ENCODE results near the gene TMEM82. TPM values are rescaled to one million over a fixed set of nuclear protein-coding genes. Genes with fewer than 3 reads are reported as not detected.

Gene TMEM82
- total and polyA plus RNA-seq, 2 experiments from 2014 or later: 0.42 TPM; not detected in 1

DNA sequence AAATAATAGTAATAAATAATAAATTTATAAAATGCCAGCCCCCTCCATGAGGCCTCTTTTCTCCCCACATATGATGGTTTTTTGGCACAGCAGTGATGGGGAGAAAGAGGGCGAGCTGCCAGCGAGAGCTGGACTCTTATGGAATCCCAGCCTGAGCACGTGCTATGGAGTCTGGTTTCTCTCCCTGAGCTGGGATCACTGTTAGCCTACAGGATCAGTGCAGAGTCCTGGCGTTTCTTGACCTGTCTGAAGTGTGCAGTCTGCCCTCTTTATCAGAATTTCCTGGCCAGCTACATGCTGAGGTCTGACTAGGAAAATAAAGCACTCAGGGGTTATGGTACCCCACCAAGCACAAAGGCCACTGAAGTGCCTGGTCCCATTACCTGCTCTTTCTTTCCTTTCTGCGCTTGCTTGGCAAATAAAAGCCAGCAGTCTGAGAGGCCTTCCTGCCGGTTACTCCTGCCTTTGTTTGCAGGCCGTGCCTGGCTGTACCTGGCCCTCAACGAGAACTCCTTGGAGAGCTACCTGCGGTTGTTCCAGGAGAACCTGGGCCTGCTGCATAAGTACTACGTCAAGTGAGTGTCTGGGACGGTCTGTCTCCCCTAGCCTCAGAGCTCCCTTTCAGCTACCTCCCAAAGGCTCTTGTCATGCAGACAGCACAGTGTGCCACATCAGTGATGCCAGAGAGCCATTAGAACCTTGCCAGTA, 24.7 kb upstream of the TMEM82 start:
- Histone ChIP-seq H3K9me2 (ENCODE audit: insufficient read depth) (no peaks in the 10 kb centered on the region), H3K36me3 (ENCODE audit: insufficient read depth) (no peaks in the 10 kb centered on the region; the same call in 1 of the 2 replicates), H3F3A (replicated peaks; ENCODE audit: low read depth) (0 out of 2 replicates have a peak, but pooled peaks cover 4% of the 10 kb centered on the region), H2AFZ (no peak overlapping the region), H3K27me3 (ENCODE audit: insufficient read depth) (no peaks in the 10 kb centered on the region), H3K79me2 (replicated peaks; ENCODE audit: insufficient read depth) (peaks cover 7% of the 10 kb centered on the region; the same call in 1 of the 2 replicates), H4K20me1 (replicated peaks; ENCODE audit: insufficient read depth) (peaks cover 6% of the 10 kb centered on the region), H3K4me3 (no peak overlapping the region), H3K4me2 (no peak overlapping the region), H3K27ac (ENCODE audit: low read depth) (no peak overlapping the region), H3K4me1 (ENCODE audit: insufficient read depth) (no peaks in the 10 kb centered on the region)
- H3K27ac Mint-ChIP-seq: no peak overlapping the region
- H3K36me3 Mint-ChIP-seq (ENCODE audit: low read depth): peaks cover 29% of the 10 kb centered on the region
- H3K27me3 Mint-ChIP-seq (ENCODE audit: insufficient read depth, low read depth, poor library complexity): no peaks in the 10 kb centered on the region
- no peak for ATAC-seq
- no peaks in the 10 kb centered on the region for H3K4me1 Mint-ChIP-seq
- no peak for TF ChIP-seq REST (IDR thresholded peaks at IDR 0.05; ENCODE audit: unreplicated experiment)
- no peak for TF ChIP-seq EZH2phosphoT487 (IDR thresholded peaks at IDR 0.05; ENCODE audit: unreplicated experiment)
- no peak for TF ChIP-seq CTCF (conservative IDR thresholded peaks at IDR 0.05; ENCODE audit: low read depth in 2 of 2)
- TF ChIP-seq ZNF331 (CRISPR knock-in tag; IDR thresholded peaks at IDR 0.05; ENCODE audit: low read depth): no peak
- no peak for TF ChIP-seq ZNF462 (CRISPR knock-in tag; IDR thresholded peaks at IDR 0.05)
- no peak for TF ChIP-seq JUNB (IDR thresholded peaks at IDR 0.05; ENCODE audit: unreplicated experiment)
- TF ChIP-seq NANOG (IDR thresholded peaks at IDR 0.05; ENCODE audit: borderline replicate concordance): no peak
- TF ChIP-seq STAT1 (IDR thresholded peaks at IDR 0.05; ENCODE audit: unreplicated experiment): no peak
- DNase-seq (ENCODE audit: low spot score): no peak
- no peaks in the 10 kb centered on the region for H3K9me3 Mint-ChIP-seq
- no peak overlapping the region for H3K4me3 Mint-ChIP-seq

All from GM23338 (cell line).